Placental pericyte (primary cell): ENCODE data around the gene PCDHGA7. TPM values are rescaled to one million over a fixed set of nuclear protein-coding genes. Genes with fewer than 3 reads are reported as not detected.

Experiments used
- total RNA-seq: library from RNA; depleted of rRNA; stranded (reverse); fragments of >200 nt; gene quantifications from 2 replicates; pipeline ENCODE4 v1.2.3, GENCODE V29; 2012

Gene PCDHGA7
- total RNA-seq, 1 donor, result 4.3 TPM

DNA sequence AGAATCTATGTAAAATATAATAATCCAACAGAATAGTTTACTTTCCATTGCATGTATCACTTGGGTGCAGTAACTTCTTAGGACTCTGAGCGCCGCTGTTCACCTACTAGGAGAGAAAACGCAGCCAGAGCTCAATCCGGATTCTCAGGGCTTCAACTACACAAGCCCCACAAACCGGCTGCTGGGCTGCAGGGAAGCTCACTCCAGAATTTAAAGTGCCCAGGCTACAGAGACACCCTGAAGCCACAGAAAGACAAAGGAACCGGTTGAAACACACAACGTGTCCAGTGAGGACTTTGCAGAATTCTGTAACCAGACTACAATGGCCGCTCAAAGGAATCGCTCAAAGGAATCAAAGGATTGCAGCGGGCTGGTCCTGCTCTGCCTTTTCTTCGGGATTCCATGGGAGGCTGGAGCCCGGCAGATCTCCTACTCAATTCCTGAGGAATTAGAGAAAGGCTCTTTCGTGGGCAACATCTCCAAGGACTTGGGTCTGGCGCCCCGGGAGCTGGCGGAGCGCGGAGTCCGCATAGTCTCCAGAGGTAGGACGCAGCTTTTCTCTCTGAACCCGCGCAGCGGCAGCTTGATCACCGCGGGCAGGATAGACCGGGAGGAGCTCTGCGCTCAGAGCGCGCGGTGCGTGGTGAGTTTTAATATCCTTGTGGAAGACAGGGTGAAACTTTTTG, 30.5 kb downstream of the PCDHGA7 start, which contains the start of gene PCDHGA10:
Gene PCDHGA10 (plus strand): TSS at position 134 of the 686 bp plus-strand sequence. CDS start 189 bp downstream, at position 323.

DNA sequence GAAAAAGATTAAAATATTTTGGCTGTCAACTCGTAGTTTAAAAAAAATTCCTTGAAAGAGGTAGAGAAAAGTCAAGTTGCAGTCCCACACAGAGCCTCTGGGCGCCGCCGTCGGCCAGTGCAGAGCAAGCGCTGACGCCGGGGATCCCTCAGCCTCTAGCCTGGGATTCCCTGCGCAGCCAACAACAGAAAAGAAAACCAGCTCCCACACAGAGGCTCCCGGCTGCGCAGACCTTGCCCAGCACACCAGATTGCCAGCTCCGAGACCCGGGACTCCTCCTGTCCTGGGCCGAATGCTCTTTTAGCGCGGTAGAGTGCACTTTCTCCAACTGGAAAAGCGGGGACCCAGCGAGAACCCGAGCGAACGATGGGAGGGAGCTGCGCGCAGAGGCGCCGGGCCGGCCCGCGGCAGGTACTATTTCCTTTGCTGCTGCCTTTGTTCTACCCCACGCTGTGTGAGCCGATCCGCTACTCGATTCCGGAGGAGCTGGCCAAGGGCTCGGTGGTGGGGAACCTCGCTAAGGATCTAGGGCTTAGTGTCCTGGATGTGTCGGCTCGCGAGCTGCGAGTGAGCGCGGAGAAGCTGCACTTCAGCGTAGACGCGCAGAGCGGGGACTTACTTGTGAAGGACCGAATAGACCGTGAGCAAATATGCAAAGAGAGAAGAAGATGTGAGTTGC, 35.1 kb downstream of the PCDHGA7 start, which contains the start of gene PCDHGB7:
Gene PCDHGB7 (plus strand): TSS at position 184 of the 679 bp plus-strand sequence. CDS start 183 bp downstream, at position 367.

DNA sequence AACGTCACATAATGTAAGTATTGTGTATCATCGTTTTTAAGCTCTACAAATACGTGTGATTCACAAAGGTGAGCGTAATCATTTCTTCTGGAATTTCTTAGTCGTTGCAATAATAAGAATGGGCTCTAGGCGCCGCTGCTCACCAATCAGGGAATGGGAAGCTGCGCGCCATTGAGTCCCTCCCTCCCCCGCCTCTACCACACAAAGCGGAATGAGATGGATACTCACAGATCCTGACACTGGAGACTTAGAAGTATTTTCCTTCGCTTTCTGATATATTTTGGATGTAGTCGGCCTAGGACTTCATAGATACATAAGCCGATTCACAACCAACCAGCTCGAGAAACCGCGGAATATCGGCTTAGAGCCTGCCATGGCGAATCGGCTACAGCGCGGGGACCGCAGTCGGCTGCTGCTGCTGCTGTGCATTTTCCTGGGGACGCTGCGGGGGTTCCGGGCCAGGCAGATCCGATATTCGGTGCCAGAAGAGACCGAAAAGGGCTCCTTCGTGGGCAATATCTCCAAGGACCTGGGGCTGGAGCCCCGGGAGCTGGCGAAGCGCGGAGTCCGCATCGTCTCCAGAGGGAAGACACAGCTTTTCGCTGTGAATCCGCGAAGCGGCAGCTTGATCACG, 38.4 kb downstream of the PCDHGA7 start, which contains the start of gene PCDHGA11:
Gene PCDHGA11 (plus strand): TSS at position 197 of the 634 bp plus-strand sequence. CDS start 177 bp downstream, at position 374.

DNA sequence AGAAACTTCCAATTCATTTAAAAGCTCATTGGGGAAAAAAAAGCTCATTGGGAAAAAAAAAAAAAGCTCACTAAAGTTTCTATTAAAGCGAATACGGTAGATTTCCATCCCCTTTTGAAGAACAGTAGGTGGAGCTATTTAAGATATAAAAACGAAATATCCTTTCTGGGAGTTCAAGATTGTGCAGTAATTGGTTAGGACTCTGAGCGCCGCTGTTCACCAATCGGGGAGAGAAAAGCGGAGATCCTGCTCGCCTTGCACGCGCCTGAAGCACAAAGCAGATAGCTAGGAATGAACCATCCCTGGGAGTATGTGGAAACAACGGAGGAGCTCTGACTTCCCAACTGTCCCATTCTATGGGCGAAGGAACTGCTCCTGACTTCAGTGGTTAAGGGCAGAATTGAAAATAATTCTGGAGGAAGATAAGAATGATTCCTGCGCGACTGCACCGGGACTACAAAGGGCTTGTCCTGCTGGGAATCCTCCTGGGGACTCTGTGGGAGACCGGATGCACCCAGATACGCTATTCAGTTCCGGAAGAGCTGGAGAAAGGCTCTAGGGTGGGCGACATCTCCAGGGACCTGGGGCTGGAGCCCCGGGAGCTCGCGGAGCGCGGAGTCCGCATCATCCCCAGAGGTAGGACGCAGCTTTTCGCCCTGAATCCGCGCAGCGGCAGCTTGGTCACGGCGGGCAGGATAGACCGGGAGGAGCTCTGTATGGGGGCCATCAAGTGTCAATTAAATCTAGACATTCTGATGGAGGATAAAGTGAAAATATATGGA, 48.0 kb downstream of the PCDHGA7 start, which contains the start of gene PCDHGA12:
Gene PCDHGA12 (plus strand): TSS at position 176 of the 782 bp plus-strand sequence. CDS start 253 bp downstream, at position 429.

Other genes with a start within 250 kb of the PCDHGA7 start
- gene PCDHB5, start 247.5 kb upstream of the PCDHGA7 start, total RNA-seq, result 0.14 and 0.22 TPM in 2 replicates
- under 0.01 and 0.14 TPM in 2 replicates for gene PCDHB6, start 232.7 kb upstream of the PCDHGA7 start, total RNA-seq
- gene PCDHB7, start 210.1 kb upstream of the PCDHGA7 start, total RNA-seq, result under 0.01 and 0.14 TPM in 2 replicates
- gene PCDHB8, start 205.0 kb upstream of the PCDHGA7 start, total RNA-seq, result 0.29 TPM in 1 of 2 replicates, not detected in the other
- under 0.01 and 0.14 TPM in 2 replicates for gene PCDHB16, start 200.4 kb upstream of the PCDHGA7 start, total RNA-seq
- 0.14 TPM in 1 of 2 replicates, not detected in the other for gene PCDHB9, start 195.6 kb upstream of the PCDHGA7 start, total RNA-seq
- 0.22 and 0.43 TPM in 2 replicates for gene PCDHB10, start 190.4 kb upstream of the PCDHGA7 start, total RNA-seq
- under 0.01 and 0.29 TPM in 2 replicates for gene PCDHB11, start 183.1 kb upstream of the PCDHGA7 start, total RNA-seq
- under 0.01 TPM in 1 of 2 replicates, not detected in the other for gene PCDHB12, start 174.0 kb upstream of the PCDHGA7 start, total RNA-seq
- 0.22 and 0.29 TPM in 2 replicates for gene PCDHB13, start 168.8 kb upstream of the PCDHGA7 start, total RNA-seq
- 0.29 and 0.44 TPM in 2 replicates for gene PCDHB14, start 159.4 kb upstream of the PCDHGA7 start, total RNA-seq
- under 0.01 and 0.14 TPM in 2 replicates for gene PCDHB15, start 137.3 kb upstream of the PCDHGA7 start, total RNA-seq
- gene SLC25A2, start 78.7 kb upstream of the PCDHGA7 start, total RNA-seq, result 0.44 and 2.0 TPM in 2 replicates
- 43.1 and 61.6 TPM in 2 replicates for gene TAF7, start 62.0 kb upstream of the PCDHGA7 start, total RNA-seq
- 0.43 and 0.88 TPM in 2 replicates for gene PCDHGA1, start 52.2 kb upstream of the PCDHGA7 start, total RNA-seq
- 2.0 and 6.3 TPM in 2 replicates for gene PCDHGA2, start 44.0 kb upstream of the PCDHGA7 start, total RNA-seq
- gene PCDHGA3, start 38.9 kb upstream of the PCDHGA7 start, total RNA-seq, result 4.0 and 5.5 TPM in 2 replicates
- 1.8 and 1.9 TPM in 2 replicates for gene PCDHGB1, start 32.6 kb upstream of the PCDHGA7 start, total RNA-seq
- 5.0 and 6.1 TPM in 2 replicates for gene PCDHGA4, start 27.7 kb upstream of the PCDHGA7 start, total RNA-seq
- gene PCDHGB2, start 22.7 kb upstream of the PCDHGA7 start, total RNA-seq, result 2.2 and 3.1 TPM in 2 replicates
- gene PCDHGA5, start 18.6 kb upstream of the PCDHGA7 start, total RNA-seq, result 1.5 and 1.9 TPM in 2 replicates
- 2.6 and 3.3 TPM in 2 replicates for gene PCDHGB3, start 12.5 kb upstream of the PCDHGA7 start, total RNA-seq
- 4.3 and 4.8 TPM in 2 replicates for gene PCDHGA6, start 8.9 kb upstream of the PCDHGA7 start, total RNA-seq
- gene PCDHGB4, start 5.0 kb downstream of the PCDHGA7 start, total RNA-seq, result 28.2 and 30.4 TPM in 2 replicates
- gene PCDHGA8, start 9.9 kb downstream of the PCDHGA7 start, total RNA-seq, result 2.4 and 3.3 TPM in 2 replicates
- gene PCDHGB5, start 15.2 kb downstream of the PCDHGA7 start, total RNA-seq, result 27.3 and 27.4 TPM in 2 replicates
- 4.6 and 6.2 TPM in 2 replicates for gene PCDHGA9, start 20.0 kb downstream of the PCDHGA7 start, total RNA-seq
- 4.3 and 5.3 TPM in 2 replicates for gene PCDHGB6, start 25.3 kb downstream of the PCDHGA7 start, total RNA-seq
- 13.2 and 14.0 TPM in 2 replicates for gene PCDHGA10, start 30.2 kb downstream of the PCDHGA7 start, total RNA-seq
- gene PCDHGB7, start 34.9 kb downstream of the PCDHGA7 start, total RNA-seq, result 7.6 and 14.0 TPM in 2 replicates
- 12.7 and 19.2 TPM in 2 replicates for gene PCDHGA11, start 38.3 kb downstream of the PCDHGA7 start, total RNA-seq
- 30.0 and 37.5 TPM in 2 replicates for gene PCDHGA12, start 47.8 kb downstream of the PCDHGA7 start, total RNA-seq
- 81.9 and 107 TPM in 2 replicates for gene PCDHGC3, start 93.2 kb downstream of the PCDHGA7 start, total RNA-seq
- gene PCDHGC4, start 102.3 kb downstream of the PCDHGA7 start, total RNA-seq, result 4.4 and 5.0 TPM in 2 replicates
- 3.9 and 6.6 TPM in 2 replicates for gene PCDHGC5, start 106.3 kb downstream of the PCDHGA7 start, total RNA-seq
- 14.9 and 38.7 TPM in 2 replicates for gene DIAPH1, start 236.3 kb downstream of the PCDHGA7 start, total RNA-seq